ENCODE measurements around the gene LSM7.
A peak's percentile ranks its signal among the peaks of the same experiment; 100 is the strongest.
"Not testable (repeated sequence)": the region's sequence is repeated elsewhere in the genome, so short reads cannot be mapped to it uniquely, and the experiment has no call there.

The LSM7 gene

DNA sequence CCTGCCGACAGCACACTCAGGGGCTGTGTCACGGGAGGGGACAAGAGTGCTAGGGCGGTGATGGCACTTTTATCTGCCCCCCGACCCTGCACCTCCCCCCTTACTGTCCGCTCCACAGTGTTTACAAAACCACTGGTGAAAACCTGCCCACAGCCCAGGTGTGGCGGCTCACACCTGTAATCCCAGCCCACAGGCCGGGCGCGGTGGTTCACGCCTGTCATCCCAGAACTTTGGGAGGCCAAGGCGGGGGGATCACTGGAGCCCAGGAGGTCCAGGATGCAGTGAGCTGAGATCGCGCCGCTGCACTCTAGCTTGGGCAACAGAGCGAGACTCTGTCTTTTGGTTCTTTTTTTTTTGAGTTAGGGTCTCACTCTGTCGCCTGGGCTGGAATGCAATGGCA lies 32.2 kb downstream of the LSM7 start:
- DNase-seq (ENCODE audit: low read depth) = no peak

DNA sequence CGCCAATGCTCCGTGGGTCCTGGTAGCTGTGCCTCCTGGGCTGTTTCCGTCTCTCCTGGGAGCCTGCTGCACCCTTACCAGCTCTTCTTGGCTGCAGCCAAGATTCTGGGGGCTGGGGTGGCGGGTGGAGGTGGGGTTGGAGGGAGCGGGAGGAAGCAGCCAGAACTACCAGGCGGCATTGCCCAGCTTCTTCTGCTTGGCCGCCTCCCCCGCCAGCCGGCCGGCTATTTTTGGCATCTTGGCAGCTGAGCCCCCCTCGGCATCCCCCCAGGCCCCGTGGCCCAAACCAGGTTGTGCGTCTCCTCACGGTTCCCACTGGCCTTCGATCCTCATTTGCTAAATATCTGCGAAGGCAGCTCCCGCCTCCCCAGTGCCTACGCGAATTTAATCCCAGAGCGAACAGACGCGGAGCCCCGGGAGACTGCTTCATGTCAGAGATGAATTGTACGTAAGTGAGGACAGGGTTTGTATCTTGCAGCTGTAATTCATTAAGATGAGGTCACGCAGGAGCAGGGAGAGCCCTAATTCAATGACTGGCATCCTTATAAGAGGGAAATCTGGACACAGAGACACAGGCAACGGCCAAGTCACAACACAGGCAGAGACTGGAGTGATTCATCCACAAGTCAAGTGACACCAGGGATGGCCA lies 33.6 kb downstream of the LSM7 start:
- DNase-seq (ENCODE audit: low read depth) = no peak

GRCh38 chr19:2291185-2291751 lies 37.1 kb downstream of the LSM7 start:
- no peak for DNase-seq (ENCODE audit: low read depth)

DNA sequence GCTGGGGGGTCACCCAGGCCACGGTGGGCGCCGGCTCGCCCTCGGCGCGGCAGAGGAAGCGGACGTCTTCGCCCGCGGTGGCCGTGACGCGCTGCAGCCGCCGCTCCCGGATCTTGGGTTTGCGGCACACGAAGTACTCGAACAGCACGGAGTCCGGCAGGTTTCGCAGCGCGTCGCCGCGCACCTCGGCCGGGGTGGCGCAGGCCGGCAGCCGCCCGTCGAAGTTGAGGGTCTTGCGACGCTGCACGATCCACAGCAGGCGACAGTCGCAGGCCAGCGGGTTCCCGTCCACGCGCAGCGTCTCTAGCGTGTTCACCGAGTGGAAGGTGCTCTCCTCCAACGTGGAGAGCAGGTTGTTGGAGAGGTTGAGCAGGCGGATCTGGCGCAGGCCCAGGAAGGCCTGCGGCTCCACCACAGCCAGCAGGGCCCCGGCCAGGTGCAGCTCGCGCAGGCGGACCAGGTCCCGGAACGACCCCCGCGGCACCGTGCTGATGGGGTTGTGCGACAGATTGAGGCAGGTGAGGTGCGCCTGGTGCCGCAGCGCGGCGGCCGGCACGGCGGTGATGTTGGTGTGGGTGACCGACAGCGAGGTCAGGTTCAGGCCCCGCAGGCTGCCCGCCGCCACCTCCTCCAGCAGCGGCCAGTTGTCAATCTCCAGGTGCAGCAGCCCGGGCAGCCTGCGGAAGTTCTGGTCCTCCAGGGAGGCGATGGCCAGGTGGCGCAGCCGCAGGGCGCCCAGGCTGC lies 37.8 kb downstream of the LSM7 start:
- DNase-seq (ENCODE audit: low read depth) = no peak

DNA sequence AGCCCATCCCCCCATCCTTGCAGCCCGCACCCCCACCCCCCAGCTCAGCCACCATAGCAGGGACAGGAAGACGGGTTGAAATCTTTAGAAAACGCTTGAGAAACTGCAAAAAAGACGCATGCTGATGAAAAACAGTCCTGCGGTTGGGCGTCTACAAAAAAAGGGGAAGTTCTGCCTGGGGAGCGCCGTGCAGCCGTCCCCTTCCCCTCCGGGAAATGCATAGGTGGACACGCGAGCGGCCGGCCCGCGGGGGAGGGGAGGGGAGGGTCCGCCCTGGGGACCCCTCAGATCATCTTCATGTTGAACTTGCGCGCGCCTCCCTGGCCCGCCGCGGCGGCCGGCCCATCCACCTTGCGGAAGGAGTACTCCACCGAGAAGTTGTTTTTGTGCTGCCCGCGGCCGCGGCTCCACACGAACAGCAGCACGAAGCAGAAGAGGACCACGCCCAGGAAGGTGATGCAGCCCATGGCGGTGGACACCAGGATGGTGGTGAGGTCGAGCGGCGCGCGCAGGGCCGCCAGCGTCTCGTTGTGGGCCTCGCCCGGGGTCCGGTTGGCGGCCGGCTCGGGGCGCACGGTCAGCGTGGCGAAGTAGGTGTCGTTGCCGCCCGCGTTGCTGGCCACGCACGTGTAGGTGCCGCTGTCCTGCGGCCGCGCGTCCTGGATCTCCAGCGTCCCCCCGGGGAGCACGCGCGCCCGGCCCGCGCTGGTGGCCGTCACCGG lies 38.5 kb downstream of the LSM7 start:
- peak; percentile 61 for DNase-seq (ENCODE audit: low read depth)

DNA sequence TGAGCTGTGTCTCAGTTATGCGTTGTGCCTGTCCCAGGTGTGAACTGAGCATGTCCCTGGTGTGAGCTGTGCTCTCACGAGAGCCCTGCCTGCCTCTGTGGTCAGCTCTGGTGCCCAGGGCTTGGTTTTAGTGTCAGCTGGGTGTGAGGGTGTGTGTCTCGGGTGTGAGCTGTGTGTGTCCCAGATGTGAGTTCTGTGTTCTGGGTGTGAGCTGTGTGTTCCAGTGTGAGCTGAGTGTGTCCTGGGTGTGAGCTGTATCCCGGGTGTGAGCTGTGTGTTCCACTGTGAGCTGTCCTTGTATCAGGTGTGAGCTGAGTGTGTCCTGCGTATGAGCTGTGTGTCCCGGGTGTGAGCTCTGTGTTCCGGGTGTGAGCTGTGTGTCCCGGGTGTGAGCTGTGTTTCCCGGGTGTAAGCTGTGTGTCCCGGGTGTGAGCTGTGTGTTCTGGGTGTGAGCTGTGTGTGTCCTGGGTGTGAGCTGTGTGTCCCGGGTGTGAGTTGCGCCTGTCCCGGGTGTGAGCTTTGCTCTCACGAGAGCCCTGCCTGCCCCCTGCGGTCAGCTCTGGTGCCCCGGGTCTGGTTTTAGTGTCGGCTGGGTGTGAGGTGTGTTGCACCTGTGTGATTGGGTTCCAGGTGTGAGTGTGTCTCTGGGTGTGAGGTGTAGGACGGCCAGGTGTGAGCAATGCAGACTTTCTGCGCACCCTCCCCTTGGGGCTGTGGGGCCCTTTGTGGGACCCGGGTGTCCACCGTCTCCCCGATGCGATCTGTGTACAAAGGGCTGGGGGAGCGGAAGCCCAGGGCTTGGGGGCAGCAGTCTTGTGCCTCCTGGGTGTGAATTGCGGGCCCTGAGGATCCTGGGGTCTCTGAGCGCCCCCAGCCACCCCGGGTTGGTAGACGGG lies 39.3 kb downstream of the LSM7 start:
- no peak for DNase-seq (ENCODE audit: low read depth)

GRCh38 chr19:2288338-2288817 lies 40.0 kb downstream of the LSM7 start:
- DNase-seq (ENCODE audit: low read depth) = no peak

DNA sequence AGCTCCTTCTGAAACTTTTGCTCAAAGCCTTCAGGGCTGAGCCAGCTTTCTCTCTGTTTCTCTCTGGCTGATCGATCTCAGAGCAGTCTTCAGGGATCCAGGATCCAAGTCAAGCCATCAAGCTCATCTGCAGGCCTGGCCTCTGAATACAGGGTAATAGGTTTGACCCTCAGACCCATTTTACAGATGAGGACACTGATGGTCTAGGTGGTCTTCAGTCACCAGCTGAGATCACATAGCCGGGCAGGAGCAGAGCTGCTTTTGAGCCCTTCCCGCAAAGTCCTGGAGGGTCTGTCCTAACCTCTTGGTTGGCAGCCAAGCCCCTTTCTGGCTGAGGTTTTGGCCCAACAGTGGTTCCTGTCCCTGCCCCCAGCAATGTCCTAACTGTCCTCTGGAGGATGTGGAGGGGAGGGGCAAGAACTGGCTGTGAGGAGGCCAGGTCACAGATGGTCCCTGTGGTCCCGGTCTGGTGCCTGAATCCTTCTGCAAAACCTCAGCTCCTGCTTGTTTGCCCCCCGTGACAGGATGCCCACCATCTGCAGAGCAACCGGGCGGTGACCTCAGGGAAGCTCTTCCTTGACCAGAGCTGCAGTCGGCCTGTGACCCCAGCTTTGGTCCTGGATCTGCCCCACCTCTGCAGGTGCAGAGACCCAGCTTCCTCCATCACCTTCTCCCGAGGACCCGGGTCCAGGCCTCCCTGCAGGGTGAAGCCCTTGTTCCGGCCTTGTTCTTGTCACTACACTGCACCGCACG lies 40.6 kb downstream of the LSM7 start:
- no peak for DNase-seq (ENCODE audit: low read depth)

DNA sequence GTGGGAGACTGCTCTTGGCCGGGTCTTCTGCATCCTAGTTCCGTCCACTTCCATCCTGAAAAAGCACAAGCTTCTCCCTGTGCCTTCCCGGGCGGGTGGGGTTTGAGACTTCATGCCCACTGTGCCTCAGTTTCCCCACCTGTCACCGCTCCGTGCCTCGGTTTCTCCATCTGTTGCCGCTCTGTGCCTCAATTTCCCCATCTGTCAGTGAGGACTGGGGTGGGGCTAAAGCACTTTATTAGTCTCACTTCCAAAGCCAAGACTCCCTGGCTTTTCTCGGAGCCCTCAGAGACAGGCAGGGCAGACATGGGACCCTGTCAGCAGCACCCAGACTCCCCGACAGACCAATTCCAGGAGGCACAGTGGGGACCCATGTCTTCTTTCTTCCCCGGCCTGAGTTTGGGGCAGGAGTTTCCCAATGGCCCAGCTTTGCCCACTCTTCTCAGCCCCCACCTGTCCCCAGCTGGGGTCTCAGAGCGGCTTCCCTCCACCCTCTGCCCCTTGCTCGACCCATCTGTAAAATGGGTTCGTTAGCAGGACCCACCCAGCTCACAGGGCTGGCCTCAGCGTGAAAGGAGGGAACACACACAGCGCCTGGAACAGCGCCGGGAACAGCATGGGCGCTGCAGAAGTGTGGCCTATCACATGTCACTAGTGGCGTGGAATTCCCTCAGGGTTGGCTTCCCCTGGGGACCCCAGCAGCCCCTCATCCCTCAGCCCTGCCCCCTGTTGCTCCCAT lies 41.8 kb downstream of the LSM7 start:
- no peak for DNase-seq (ENCODE audit: low read depth)

DNA sequence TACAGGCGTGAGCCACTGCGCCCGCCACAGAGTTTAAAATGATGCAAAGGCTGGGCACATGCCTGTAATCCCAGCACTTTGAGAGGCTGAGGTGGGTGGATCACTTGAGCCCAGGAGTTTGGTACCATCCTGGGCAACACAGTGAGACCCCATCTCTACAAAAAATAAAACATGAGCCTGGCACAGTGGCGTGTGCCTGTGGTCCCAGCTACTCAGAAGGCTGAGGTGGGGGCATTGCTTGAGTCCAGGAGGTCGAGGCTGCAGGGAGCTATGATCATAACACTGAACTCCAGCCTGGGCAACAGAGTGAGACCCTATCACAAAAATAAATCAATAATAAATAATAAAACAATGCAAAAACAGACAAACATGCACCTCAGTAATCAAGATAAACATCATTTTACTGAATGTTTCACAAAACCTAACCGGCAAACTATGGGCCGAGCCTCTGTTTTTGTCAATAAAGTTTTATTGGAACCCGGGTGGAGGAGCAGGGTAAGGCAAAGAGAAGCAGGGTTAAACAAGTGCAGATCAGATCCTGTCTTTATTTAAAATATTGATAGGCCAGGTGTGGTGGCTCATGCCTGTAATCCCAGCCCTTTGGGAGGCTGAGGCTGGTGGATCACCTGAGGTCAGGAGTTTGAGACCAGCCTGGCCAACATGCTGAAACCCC lies 44.4 kb downstream of the LSM7 start:
- DNase-seq (ENCODE audit: low read depth) = no peak

DNA sequence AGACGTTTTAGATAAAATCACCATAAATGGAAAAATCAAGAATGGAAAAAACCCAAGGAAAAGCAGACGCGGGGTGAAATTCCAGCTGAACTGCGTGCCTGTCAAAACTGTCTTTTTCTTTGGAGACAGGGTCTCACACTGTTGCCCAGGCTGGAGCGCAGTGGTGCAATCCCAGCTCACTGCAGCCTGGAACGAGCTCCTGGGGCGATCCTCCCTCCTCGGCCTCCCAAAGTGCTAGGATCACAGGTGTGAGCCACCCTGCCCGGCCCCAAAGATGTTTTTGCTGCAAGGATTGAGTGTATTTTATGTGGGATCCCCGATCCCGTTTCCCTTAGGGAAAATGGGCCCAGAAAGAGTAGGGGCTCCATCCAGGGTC lies 45.5 kb downstream of the LSM7 start:
- DNase-seq (ENCODE audit: low read depth) = no peak

DNA sequence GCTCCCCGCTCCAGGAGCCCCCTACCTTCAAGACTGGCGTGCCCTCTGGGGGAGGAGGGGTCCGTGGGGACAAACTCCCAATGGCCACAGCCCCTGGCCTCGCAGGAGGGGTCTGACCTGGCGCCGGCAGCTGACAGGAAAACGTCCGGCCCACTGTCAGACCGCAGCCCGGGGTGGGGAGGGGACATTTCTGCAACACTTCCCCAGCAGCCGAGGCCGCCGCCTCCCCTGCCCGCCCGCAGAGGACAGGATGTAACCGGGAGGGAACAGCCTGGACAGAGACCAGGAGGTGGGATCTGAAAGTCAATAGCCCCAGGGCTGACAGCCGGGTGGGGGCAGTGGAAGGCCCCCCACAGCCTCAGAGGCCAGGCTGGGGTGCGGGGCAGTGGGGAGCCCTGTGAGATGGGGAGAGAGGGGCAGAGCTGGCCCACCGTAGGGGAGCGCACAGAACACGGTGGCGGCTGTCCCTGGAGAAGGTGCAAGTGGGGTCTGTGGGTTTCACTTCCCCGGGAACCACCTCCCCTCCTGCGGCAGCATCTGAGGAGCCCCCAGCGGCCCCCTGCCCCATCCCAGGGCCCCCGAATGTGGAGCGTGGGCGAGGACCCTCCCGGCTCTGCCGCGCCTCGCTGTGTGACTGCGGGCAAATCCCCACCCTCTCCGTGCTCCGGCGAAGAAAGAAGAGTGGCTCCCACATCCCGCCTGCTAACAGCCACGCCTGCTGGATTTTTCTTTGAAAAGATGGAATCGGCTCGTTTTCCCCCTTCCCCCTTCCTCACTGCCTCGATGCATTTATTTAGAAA lies 46.1 kb downstream of the LSM7 start, which contains the start of gene PEAK3:
PEAK3 (minus strand) TSS at position 114 of the 800 bp plus-strand sequence. CDS start 1,244 bp downstream, outside the sequence.
- DNase-seq (ENCODE audit: low read depth) = no peak

- DNase-seq (ENCODE audit: low read depth) = not testable (repeated sequence)
These were observed 46.9 kb downstream of the LSM7 start for GRCh38 chr19:2281265-2282061.

- no peak for DNase-seq (ENCODE audit: low read depth)
These were observed 47.6 kb downstream of the LSM7 start for GRCh38 chr19:2280633-2281264.

DNA sequence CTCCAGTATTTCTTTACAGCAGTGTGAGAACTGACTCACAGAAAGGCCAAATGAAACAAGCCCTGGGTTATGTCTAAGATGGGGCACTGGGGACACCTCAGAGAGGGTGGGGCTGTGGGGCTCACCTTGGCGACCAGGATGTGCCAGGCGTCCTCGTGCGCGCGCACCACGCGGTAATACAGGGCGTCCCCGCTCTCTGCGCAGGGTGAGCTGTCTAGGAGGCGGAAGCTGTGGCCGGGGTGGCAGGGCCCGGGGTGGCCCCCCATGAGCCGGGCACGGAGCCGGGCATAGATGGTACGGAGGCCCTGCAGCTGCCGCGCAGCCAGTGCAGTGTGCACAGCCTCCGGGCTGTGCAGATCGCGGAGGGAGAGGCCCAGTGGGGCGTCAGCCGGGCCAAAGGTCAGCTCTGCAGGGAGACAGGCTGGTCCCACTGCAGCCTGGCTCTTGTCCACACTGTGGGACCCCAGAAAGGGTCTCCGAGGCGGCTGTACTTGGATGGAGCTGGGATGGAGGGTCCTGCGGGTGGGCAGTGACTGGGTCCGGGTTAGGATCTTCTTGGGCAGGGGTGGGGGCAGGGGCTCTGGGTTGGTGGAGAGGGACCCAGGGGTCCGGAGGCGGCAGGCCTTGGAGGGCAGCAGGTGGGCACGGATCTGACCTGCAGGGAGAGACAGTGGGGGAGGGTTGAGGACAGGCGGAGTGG lies 49.8 kb downstream of the LSM7 start:
- DNase-seq (ENCODE audit: low read depth) = no peak

DNA sequence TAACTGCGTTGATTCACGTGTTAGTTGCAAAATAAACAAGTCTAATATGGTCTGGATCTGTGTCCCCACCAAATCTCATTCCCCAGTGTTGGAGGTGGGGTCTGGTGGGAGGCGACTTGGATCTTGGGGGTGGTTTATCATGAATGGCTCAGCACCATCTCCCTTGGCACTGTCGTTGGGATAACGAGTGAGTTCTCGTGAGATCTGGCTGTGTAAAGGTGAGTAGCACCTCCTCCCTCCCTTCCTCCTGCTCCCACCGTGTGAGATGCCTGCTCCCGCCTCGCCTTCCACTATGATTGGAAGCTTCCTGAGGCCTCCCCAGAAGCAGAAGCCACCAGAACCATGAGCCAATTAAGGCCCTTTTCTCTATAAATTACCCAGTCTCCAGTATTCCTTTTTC lies 51.2 kb downstream of the LSM7 start:
- no peak for DNase-seq (ENCODE audit: low read depth)

Data from activated T-helper 1 cell treated with Interleukin-2 at 50 U/mL for 16 hours (primary cell).